GM23248 (cell line): ENCODE measurements around the gene RRAS. TPM values are rescaled to one million over a fixed set of nuclear protein-coding genes. Genes with fewer than 3 reads are reported as not detected.

Experiments
- DNase-seq: peaks from one replicate; pipeline ENCODE4 v3.0.0-alpha.2; 2015
- H2AFZ ChIP-seq: fragments of 200-600 bp; sonication (generic); 2 replicates; pipeline ENCODE4 v1.6.1; 2016; ENCODE audit warnings: antibody characterized with exemption
- H3F3A ChIP-seq: fragments of 200-600 bp; sonication (generic); 2 replicates; pipeline ENCODE4 v1.6.1; 2016; ENCODE audit warnings: mild to moderate bottlenecking, antibody characterized with exemption, mixed run types; ENCODE audit not compliant: insufficient read depth
- H3K27ac ChIP-seq: fragments of 200-600 bp; sonication (generic); 2 replicates; pipeline ENCODE4 v1.5.1; 2016; ENCODE audit warnings: mild to moderate bottlenecking
- H3K27me3 ChIP-seq: fragments of 200-600 bp; sonication (generic); replicated peaks from 2 replicates; pipeline ENCODE4 v1.6.1; 2016; ENCODE audit warnings: mild to moderate bottlenecking; ENCODE audit not compliant: insufficient read depth
- H3K36me3 ChIP-seq: fragments of 200-600 bp; sonication (generic); 2 replicates; pipeline ENCODE4 v1.6.1; 2016; ENCODE audit warnings: low read depth, mild to moderate bottlenecking
- H3K4me1 ChIP-seq: fragments of 200-600 bp; sonication (generic); 2 replicates; pipeline ENCODE4 v1.6.1; 2016; ENCODE audit warnings: mild to moderate bottlenecking; ENCODE audit not compliant: insufficient read depth
- H3K4me2 ChIP-seq: fragments of 200-600 bp; sonication (generic); one replicate; pipeline ENCODE4 v1.6.1; 2016; ENCODE audit warnings: mild to moderate bottlenecking; ENCODE audit not compliant: unreplicated experiment
- H3K4me3 ChIP-seq: fragments of 200-600 bp; sonication (generic); 2 replicates; pipeline ENCODE4 v1.5.1; 2016; ENCODE audit warnings: mild to moderate bottlenecking
- H3K79me2 ChIP-seq: fragments of 200-600 bp; sonication (generic); 2 replicates; pipeline ENCODE4 v1.6.1; 2016; ENCODE audit warnings: mild to moderate bottlenecking; ENCODE audit not compliant: insufficient read depth
- H3K9ac ChIP-seq: fragments of 200-600 bp; sonication (generic); 2 replicates; pipeline ENCODE4 v1.6.1; 2016; ENCODE audit warnings: mild to moderate bottlenecking
- H3K9me2 ChIP-seq: fragments of 200-600 bp; sonication (generic); 2 replicates; pipeline ENCODE4 v1.6.1; 2016; ENCODE audit warnings: mixed run types, mild to moderate bottlenecking, moderate library complexity; ENCODE audit not compliant: insufficient read depth
- H3K9me3 ChIP-seq: fragments of 200-600 bp; sonication (generic); one replicate; pipeline ENCODE4 v1.6.1; 2017; ENCODE audit warnings: low read depth
- H4K20me1 ChIP-seq: fragments of 200-600 bp; sonication (generic); 2 replicates; pipeline ENCODE4 v1.6.0; 2016; ENCODE audit not compliant: insufficient read depth
- EZH2 ChIP-seq: fragments of 200-600 bp; sonication (generic); IDR thresholded peaks from 2 replicates; pipeline ENCODE4 v1.6.1; 2018; ENCODE audit warnings: antibody characterized with exemption, mild to moderate bottlenecking; ENCODE audit not compliant: insufficient read depth, poor library complexity, severe bottlenecking
- EZH2phosphoT487 ChIP-seq: fragments of 200-600 bp; sonication (generic); IDR thresholded peaks from 2 replicates; pipeline ENCODE4 v1.6.1; 2018; ENCODE audit warnings: antibody characterized with exemption, moderate library complexity, mild to moderate bottlenecking, low read depth; ENCODE audit not compliant: insufficient read depth
- WGBS, 2 experiments: methylation state at CpG; one replicate each; pipeline ENCODE4 v1.1.6; 2015 to 2017; ENCODE audit warnings: low lambda C conversion rate in 2 of 2, low coverage in 1 of 2; ENCODE audit errors: missing lambda C conversion rate in 2 of 2; 5-methylcytosine and 5-hydroxymethylcytosine counted together
- in situ Hi-C: fragments of 300-500 bp; cut with MboI; formaldehyde crosslinking; loops from 2 replicates; pipeline ENCODE4 v1.15.0; 2020
- polyA plus RNA-seq: library from polyadenylated mRNA; unstranded; fragments of >200 nt; fragmentation: Nextera tagmentation; extraction: Ambion mirVana; gene quantifications from 2 replicates; pipeline ENCODE4 v1.2.1, GENCODE V29; 2016
- total RNA-seq: library from RNA; depleted of rRNA; stranded (reverse); fragments of >200 nt; shearing (Covaris generic); gene quantifications from 2 replicates; pipeline ENCODE4 v1.2.3, GENCODE V29; 2014; rRNA removed

Gene RRAS
- total RNA-seq, result 61.0 and 116 TPM in 2 replicates
- polyA plus RNA-seq, result 337 and 347 TPM in 2 replicates

DNA sequence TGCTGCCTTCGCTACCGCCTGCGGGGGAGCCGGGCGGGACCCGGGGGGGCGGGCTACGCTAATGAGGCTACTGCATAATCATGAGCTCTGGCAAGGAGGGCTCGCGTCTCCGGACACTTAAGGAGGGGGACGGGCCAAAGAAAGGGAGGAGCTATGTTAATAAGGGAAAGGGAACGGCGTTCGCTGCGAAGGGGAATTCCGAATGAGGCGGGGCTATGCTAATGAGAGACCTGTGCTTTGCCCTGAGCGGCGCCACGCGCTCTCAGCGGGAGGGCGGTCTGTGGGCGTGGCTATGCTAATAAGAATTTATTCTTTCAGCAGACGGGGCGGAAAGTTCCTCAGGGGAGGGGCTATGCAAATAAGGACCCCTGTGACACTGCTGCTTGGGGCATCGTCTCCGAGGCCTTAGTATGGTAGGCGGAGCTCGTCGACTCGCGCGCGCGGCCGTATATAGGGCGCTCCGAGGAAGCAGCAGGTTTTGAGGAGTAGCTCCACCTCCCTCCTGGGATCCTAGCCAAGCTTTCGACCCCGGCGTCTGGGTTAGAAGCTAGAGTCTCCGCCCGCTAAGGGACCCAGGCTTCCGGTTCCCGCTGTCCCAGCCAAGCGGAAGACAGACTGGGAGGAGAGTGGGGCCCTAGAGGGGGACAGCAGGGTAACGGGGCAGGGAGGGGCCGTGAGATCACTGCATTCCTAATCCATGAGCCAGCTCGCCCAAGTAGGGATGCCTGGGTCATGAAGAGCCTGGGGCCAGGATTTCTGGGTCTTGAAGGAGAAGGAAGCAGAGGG lies at the start of gene RRAS:
RRAS (minus strand) TSS at position 31 of the 786 bp plus-strand sequence. CDS start 45 bp downstream, outside the sequence.
- Histone ChIP-seq H3K27ac (peak within 1 kb of the TSS; percentile 100), H3K4me2 (peak within 1 kb of the TSS; percentile 97), H3K4me1 (peaks cover 14% of the 10 kb centered on the region), H4K20me1 (no peaks in the 10 kb centered on the region), H3K9me3 (no peaks in the 10 kb centered on the region), H3F3A (peaks cover 8% of the 10 kb centered on the region), H3K79me2 (peaks cover 56% of the 10 kb centered on the region), H3K4me3 (peak within 1 kb of the TSS; percentile 95), H3K9me2 (no peaks in the 10 kb centered on the region), H3K27me3 (no peaks in the 10 kb centered on the region), H3K9ac (peak within 1 kb of the TSS; percentile 99), H3K36me3 (peaks cover 2% of the 10 kb centered on the region; the same call in 1 of the 2 replicates), H2AFZ (no peak within 1 kb of the TSS)
- in situ Hi-C loops, result no loop called here
- TF ChIP-seq EZH2, result no peak
- no peak for TF ChIP-seq EZH2phosphoT487
- 0 to 1% methylated on average over 42 to 51 of the region's 51 CpGs for WGBS, 2 experiments
- DNase-seq, result peak; percentile 100

DNA sequence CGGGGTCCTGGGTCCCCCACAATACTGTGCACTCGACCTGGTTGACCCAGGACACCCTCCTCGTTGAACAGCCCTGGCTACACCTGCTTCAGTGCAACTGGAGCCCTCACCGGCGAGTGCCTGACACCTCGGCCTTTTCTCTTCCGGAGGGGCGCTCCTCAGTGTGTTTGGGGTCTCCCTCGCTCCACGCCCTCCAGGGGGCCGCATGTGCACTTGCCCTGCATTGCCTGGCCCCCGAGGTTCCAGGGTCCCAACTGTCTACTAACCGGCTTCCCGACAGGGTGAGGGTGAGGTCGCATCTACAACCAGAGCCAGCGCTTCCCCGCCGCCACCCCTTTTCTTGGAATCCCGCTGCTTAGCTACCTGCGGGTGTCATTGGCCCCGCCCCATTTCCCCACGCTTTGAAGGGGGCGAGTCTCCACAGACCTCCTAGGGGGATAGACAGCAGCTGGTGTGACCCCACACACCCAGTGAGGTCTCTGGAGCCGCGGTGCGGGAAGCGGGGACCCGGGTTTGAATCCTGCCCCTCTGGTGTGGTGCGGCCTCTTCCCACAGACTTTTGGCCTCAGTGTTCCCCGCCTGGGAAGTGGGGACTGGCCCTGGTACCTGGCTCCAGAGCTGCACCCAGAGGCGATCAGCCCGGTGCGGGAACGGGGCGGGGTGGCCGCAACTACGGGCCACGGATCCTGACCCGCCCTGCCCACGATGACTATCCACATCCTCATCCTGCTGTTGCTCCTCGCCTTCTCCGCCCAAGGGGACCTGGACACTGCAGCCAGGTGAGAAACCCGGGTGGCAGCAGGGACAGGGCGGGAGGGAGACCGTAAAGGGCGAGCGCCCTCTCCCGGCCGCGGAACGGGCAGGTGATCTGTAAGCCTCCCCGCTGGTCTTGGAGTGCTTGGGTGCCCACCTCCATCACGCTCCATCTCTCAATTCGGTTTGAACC lies 49.5 kb upstream of the RRAS start, which contains the start of gene ADM5:
ADM5 (plus strand) TSS at position 462 of the 946 bp plus-strand sequence; CDS start at position 706, 244 bp downstream.
- DNase-seq, result peak; percentile 51
- Histone ChIP-seq H3K4me1 (0 out of 2 replicates have a peak, but pooled peaks cover 4% of the 10 kb centered on the region), H3K4me3 (peak within 1 kb of the TSS; percentile 82), H3F3A (0 out of 2 replicates have a peak, but pooled peaks cover 5% of the 10 kb centered on the region), H3K36me3 (no peaks in the 10 kb centered on the region; the same call in 1 of the 2 replicates), H3K9ac (peak within 1 kb of the TSS; percentile 57), H3K27ac (no peak within 1 kb of the TSS), H3K27me3 (no peaks in the 10 kb centered on the region), H3K79me2 (no peaks in the 10 kb centered on the region), H3K9me2 (no peaks in the 10 kb centered on the region), H3K9me3 (no peaks in the 10 kb centered on the region), H2AFZ (peak within 1 kb of the TSS; percentile 94), H4K20me1 (no peaks in the 10 kb centered on the region), H3K4me2 (peak within 1 kb of the TSS; percentile 93)
- in situ Hi-C loops, result no loop called here
- no peak for TF ChIP-seq EZH2
- WGBS, 2 experiments, result 34 to 36% methylated on average over 51 to 54 of the region's 54 CpGs

DNA sequence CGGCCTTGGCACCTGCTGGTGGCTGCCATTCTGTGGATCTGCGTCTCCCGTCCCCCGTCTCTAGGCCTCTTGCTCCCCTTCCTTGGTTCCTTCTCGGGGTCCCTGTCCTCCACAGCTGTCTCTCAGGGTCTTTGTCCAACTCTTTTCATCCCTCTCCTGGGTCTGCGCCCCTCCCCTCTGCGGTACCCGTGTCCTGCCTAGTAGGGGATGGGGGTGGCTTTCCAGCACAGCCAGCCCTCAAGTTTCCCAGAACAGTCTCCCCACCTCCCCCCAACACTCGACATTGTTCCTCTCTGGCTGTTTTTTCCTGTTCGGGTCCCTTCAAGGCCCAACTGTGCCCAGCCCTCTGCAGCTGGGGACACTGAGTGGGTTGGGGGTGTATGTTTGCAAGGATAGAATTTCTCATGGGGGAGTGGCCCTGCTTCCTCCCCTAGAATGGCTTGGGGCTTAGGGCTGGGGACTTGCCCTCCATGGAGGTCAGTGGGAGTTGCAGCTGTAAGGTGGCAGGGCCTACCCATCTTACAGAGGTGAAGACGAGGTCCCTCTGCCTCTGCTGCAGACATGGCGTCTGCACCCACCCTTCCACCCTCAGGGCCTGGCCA lies 48.7 kb upstream of the RRAS start:
- WGBS, 2 experiments, result 85 to 86% methylated on average over 12 of the region's 12 CpGs
- no peaks in the 10 kb centered on the region for H3K27me3 ChIP-seq
- H3K9me3 ChIP-seq, result no peaks in the 10 kb centered on the region
- H3K79me2 ChIP-seq, result peaks cover 6% of the 10 kb centered on the region; the same call in 1 of the 2 replicates
- H3K4me3 ChIP-seq, result no peak overlapping the region
- H3K27ac ChIP-seq, result no peak overlapping the region
- H3K9ac ChIP-seq, result no peak overlapping the region
- TF ChIP-seq EZH2, result no peak
- TF ChIP-seq EZH2phosphoT487, result no peak
- in situ Hi-C loops, result no loop called here
- 0 out of 2 replicates have a peak, but pooled peaks cover 4% of the 10 kb centered on the region for H3K4me1 ChIP-seq
- no peak overlapping the region for H2AFZ ChIP-seq
- H3K36me3 ChIP-seq, result peaks cover 4% of the 10 kb centered on the region; the same call in 1 of the 2 replicates
- 0 out of 2 replicates have a peak, but pooled peaks cover 5% of the 10 kb centered on the region for H3F3A ChIP-seq
- DNase-seq, result no peak
- no peak overlapping the region for H3K4me2 ChIP-seq
- H3K9me2 ChIP-seq, result no peaks in the 10 kb centered on the region
- H4K20me1 ChIP-seq, result no peaks in the 10 kb centered on the region
